ENCODE data around the gene TRAPPC6A.

GRCh38 chr19:45125360-45125759 lies 52.7 kb downstream of the TRAPPC6A start:
- no peak for TF ChIP-seq CTCF (IDR thresholded peaks at IDR 0.05; ENCODE audit: low read depth, low read length)
- TF ChIP-seq EZH2phosphoT487 (IDR thresholded peaks at IDR 0.05; ENCODE audit: low read depth) = no peak

All from OCI-LY3 (cell line).